ENCODE results near the gene STRIT1.
A peak's percentile ranks its signal among the peaks of the same experiment; 100 is the strongest.

The STRIT1 gene

DNA sequence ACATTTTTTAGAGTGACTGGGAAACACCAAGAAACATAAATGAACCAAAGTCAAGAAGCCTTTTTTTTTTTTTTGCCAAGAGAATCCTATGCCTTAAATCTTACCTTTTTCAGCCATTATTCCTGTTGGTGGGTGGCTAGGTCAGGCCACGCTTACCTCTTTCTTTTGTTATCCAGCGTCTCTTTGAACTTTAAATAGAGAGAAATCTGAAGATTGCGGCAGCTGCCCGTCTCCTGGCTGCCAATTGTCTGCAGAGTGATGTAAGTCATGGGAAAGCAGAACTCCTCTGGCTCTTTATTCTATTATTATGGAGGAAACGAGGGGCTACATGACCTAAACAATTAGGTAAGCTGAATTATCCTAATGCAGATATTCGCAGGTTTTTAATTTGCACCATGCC, at the start of gene STRIT1:
Gene STRIT1, minus strand, starts transcription at position 168 of the 400 bp plus-strand sequence.
- DNase-seq = no peak

DNA sequence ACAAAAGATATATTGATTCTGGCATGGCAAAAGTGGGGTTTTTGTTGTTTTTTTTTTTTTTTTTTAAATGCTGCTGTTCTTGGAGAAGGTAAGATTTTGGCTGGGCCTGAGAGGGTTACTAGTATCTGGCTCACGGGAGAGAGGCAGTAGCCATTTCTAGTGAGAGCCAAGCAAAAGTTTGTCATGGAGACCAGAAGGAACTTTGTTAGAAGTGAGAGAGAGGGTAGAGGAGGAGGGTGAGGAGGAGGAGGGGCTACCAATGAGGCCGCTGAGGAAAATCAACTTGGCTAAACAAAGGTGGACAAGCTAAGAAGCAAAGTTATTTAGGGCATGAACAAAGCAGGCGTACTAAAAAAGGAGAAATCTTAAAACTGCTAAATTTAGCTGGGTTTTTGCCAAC, 48.9 kb upstream of the STRIT1 start:
- no peak for DNase-seq

DNA sequence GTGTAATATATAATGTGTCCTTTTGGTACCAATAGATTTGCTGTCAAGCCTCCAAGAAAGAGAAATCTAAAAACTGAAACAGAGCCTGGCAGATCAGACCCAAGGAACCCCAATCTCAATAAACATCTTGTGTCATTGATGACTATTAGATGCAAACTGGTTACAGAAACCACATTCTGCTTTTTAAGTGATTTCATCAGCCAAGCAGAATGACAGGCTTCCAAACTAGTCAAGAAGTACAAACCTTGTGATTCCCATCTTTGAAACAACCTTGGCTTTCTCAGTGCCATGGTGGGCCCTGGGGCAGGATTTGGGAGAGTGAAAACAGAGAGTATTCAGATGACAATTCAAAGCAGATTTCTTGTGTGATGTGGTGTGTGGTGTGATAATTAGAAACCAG, 45.6 kb upstream of the STRIT1 start:
- no peak for DNase-seq

DNA sequence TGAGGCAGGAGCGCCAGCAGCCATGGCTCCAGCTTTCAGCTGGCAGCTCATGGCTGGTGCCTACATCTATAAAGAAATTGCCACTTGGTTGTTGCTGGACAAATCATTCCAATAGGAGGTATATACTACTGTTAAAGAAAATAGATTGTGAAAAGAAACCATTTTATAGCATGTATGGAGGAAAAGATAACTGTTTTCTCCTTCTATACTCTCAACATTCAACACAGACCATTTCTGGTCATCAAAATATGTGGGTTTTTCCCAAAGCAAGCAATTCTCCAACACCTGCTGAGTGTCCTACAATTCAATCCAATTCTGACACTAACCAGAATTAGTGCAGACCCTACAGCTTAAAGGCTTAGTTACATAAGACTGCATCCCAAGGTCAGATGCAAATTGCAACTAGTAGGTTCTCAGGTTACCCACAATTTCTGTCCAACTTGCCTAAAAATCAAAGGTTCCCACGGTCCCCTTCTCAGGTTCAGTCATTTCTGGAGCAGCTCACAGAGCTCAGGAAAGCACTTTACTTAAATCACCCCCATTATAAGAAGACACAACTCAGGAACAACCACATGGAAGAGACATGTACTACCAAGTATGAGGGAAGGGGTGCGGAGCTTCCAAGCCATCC, 42.4 kb upstream of the STRIT1 start:
- no peak for DNase-seq

DNA sequence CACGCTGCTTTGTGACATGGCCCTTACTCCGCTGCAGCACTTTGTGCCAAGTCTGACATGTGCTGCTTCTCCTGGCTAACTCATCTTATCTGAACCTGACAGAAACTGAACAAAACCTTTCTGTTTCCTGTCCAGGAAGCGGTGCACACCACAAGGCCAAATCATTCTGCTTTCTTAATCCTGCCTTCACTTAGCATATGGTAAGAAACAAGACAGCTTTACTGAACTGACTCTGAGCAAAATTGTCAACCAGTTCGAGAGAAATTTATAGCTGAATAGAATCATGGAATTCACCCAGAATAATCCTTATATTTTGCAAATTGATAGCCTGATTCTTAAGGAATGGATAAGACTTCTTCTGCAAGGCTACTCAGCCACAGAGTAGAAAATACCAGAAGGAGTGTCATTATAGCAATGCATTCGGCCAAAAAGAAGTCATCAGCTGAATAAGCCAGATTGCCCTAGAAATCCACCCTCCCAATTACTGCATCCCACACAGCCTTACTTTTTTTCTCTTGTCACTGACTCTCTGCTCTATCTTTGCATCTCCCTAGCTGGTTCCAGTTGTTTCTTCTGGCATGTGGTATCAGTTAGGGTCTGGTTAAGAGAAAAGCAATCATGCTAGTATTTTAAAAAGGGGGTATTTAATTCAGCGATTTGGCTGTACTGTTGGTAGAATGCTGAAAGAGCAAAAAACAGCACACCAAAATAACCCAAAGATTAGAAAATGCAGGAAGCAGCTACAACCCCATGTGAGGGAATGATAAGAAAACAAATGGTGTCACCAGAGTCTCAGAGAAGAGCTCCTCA, 41.6 kb upstream of the STRIT1 start:
- no peak for DNase-seq

DNA sequence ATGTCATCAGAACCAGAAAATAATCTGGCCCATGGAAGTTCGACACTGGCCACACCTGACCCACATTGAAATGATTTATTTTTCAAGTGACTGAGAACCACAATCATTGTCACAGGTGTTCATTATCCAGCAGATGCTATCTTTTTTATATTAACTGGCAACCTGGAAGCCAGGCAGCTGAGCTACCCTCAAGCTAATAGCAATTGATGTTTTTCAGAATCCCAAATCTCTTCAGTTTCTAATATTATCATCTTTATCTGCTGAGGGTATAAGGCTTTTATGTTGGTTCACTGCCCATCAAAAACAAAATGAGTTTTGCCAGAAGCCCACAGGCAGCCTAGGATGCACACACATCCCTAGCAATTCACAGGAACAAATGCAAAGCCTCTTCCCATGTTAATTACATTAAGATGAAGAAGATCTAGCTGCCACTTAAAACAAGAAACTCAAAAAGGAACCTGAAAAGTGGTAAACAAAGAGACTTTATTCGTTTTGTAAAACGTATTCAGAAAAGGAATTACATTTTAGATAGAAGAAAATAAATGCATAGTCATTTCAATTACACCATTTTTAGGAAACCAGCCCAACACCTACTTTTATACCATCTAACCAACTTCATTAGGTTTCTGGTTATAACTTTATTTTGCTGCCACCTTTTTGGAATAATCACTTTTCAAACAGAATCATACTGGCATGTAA, 40.9 kb upstream of the STRIT1 start:
- no peak for DNase-seq

DNA sequence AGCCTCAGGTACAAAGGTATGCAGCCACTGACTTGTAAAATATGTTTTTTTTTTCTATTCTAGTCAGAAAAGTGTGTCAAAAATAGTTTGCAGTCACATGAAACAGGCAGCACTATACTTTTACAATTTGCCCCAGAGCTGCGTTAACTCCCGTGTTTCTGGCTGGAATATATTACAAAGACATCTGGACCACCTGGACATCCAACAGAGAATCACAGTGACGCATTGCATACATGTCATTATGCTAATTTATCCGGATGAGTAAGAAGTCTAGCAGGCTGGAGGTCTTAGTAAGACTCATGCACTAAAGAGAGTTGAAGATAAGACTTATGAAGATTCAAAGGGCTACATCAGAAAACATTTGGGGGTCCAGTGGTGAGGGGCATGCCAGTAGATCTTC, 39.2 kb upstream of the STRIT1 start:
- DNase-seq = no peak

DNA sequence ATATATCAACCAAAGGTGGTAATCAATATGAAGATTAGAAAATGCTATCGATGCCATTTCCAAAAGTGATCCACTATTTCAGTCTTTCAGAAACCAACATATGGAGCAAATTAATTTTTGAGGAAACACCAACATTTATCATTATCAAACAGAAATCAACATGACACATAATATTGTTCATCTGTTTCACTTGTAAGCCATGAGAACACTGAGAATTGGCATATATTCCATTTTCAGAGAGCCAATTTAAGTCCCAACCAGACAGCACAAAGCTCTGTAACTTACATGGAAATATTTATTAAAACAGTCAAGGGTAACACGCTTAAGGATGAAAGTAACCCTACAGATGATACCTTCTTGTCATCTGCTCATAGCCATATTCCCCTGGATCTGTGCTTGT, 37.6 kb upstream of the STRIT1 start:
- DNase-seq = no peak

DNA sequence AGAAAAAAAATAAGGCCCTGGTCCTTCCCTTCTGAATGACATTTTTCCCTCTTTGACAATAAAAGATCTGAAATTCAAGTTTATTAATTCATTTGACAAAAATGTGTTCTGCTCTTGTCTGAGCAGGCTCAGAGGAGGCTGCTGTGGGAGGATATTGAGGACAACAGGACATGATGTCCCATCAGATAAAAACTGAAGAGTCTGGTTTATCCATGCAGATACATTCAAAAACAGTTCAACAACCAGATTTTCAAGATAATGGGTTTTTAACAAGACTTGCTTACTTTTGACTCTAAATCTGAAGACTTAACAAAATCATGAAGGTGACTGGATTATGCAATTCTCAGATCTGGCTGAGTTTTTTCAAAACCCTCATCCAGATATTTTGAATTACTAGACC, 36.9 kb upstream of the STRIT1 start:
- no peak for DNase-seq

DNA sequence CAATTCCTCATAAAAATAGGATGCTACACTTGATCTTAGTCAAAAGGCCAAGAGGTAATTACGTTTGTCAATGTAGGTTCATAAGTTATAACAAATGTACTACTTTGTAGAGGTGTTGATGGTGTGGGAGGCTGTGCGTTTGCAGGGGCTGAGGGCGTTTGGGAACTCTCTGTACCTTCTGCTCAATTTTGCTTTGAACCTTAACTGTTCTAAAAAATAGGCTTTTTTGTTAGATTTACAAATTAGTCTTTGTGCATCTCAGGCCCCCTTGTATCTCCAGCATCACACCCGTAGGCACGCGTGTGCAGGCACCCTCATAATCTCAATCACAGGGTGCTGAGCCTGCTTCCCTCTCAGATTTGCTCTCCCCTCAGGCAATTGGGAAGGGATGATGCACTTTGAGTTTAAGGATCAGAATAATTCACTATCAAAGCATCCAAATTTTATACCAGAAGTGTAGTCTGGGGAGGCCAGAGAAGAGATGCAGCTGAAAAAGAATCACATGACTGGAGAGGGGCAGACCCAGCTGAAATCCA, 36.1 kb upstream of the STRIT1 start:
- no peak for DNase-seq

DNA sequence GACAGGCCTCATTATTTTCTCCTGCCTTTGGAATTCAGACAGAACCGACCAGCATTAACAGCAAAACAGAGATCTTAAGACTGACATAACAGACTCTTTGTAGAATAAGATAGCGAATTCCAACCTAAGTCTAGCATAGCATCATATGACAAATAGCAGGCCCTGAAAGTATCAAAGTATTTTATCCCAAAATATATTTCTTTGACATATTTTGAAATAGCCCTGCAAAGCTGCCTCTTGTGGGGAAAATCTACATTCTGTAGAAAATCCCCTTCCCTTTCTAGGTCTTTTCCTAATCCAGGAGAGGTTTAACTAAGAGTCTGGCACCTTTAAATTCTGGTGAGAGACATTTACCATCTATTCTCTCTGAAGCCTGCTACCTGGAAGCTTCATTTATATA, 34.4 kb upstream of the STRIT1 start:
- DNase-seq = no peak

DNA sequence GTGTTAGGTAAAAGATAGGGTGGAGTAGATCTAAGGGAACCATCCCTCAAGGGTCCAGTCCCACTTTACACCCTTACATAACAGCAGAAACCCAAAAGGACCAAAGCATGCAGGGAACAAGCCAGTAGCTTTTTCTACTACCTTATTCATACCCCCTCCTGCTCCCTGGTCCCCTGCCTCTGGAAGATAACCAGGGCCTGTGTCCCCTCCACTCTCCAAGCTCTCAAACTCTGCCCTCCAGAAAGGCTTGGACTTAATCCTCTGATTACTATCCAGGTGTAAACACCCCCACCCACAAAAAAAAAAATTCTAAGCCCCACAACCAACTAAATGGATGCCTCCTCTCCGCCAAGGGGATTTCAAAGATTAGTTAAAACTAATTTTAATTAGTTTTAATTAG, 33.9 kb upstream of the STRIT1 start:
- no peak for DNase-seq

DNA sequence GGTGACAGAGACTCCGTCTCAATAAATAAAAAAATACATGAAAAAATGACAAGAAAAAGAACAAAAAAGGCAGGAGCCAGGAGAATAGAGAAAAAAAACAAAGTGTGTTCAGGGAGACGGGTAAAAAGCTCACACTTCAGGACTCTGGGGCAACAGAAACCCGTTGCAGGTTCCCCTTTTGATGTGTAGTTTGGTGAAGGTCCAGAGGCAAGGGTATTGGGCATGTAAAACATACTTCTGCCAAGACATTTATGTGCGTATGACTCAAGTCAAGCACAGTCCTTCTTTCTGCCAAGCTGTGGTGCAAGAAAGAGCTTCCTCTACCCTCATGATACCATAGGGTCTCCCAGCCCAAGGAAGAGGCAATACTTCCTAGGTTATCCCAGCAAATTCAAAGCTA, 33.4 kb upstream of the STRIT1 start:
- DNase-seq = no peak

DNA sequence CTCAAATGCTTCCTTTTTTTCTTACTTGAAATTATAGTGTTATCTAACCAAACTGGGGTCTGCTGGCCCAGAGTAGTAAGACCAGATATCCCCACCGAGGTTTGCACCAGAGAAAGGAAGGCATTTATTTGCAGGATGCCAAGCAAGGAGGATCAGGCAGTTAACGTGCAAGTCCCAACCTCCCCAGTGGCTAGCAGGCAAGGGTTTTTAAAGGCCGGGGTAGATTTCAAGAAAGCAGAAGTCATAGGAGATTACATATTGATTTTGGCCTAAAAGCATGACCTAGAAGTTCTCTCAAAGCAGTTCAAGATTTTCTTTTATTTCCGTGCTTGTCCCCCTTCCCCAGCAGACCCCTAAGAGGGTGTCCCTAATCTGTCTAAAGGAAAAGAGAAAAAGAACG, 32.8 kb upstream of the STRIT1 start:
- no peak for DNase-seq

DNA sequence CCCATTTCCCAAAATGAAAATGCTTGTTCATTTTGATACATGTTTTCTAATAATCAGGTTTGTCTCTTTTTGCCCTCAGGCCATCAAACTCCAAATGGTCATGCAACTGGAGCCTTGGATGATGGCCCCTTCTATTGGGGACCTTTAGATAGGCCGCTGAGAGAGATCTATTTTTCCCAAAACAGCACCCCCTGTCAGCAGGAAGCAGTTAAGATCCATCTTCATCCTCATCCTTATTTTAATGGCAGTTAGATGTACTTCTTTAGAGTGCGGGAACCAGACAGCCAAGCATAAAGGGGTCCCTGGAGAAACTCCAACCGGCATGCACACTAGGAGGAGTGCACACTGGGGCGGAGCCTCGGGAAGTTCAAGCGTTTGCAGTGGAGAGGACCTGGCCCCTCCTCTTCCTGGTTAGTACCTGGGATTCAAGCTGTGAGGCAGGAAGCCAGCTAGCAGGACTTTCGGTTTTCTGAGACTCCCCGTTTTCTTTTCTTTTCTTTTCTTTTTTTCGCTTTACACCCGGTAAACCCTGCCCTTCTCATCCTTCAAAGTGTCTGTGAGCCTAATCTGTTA, 31.9 kb upstream of the STRIT1 start:
- DNase-seq = no peak

DNA sequence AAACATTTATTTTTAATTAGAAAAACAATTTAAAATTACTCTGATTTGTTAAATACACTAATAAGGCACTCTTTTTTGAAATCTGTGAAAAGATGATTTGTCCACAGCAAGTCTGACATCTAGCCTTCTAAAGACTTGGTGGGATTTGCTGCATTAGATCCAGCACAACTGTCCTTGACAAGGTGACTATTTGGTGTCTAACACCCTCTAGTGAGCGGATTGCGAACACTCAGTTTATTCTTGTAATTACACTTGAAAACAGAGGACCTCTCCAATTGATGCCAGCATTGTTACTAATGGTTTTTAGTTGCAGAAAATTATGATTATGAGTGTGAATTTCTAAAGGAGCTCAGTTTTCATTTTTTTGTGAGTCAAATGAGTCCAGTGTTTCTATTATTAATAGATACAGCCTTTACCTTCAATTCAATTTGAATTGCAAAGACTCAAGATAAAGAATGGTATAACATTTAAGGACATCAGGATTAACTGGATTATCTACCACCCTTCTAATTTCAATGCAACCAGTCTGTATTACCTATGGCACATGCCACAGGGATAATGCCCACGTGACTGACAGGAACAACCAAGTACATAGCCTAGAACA, 29.7 kb upstream of the STRIT1 start:
- peak; percentile 62 for DNase-seq

DNA sequence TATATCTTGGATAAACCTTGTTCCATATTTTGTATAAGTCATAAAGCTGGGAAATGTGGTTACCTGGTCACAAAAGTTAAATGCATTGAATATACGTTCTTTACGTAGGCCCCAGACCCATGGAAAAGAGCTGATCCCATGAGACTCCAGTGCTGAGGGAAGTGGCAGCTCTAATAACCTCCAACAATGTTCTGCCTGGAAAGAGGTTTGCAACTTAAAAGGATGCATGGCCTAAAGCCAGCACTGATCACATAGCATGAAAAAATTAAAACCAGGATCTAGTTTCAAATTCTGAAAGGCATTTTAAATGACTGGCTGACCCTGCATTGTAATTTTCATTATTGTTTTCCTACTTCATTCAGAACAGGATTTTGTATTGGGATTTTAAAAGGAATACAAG, 27.9 kb upstream of the STRIT1 start:
- DNase-seq = no peak

DNA sequence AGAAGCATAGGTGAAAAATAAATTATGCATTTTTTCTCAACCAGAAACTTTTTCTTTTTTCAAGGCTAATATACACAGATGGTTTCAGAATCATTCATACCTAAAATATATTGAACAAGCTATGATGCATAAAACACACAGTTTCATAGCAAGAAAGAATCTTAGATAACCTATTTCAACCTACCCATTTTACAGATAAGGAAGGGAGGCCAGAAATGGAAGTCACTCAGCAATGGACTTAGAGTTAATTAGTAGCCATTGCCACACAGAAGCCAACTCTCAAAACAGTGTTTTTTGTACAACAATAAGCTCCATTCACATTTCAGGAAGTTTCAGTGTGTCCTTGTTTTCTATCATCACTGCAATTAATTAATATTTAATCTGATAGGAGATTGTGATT, 27.5 kb upstream of the STRIT1 start:
- no peak for DNase-seq

DNA sequence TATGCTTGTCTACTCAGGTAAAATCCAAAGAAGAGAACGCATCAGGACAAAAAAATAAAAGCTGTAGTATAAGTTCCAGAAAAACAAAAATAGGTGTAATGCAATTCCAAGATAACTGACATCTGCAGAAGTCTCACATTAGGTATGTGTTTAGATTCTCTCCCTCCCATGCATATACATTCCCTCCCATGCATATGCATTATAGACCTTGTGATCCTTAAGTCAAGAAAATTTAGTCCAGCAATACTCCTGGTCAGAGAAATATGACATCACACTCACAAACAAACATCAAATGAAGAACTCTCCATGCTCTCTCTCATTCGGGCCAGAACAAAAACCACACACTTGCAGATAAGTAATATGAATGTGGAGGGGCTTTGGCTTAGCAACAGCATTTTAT, 25.3 kb upstream of the STRIT1 start:
- no peak for DNase-seq

DNA sequence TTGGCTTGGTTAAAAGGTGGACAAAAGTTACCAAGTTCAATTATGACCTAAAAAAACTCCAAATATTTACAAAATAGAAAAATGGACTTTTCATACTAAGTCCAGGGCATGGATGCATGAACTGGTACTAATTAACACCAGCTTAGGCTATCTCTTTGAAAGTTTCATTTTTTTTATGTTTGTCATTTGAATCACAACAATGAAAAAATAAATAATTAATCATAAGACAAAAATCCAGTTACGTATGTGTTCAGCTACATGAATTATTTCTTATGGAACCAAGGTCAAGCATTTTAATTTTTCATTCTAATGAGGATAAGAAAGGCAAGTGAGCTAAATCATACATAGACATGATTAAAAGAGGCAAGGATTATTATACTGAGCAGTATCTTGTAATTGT, 23.7 kb upstream of the STRIT1 start:
- no peak for DNase-seq

DNA sequence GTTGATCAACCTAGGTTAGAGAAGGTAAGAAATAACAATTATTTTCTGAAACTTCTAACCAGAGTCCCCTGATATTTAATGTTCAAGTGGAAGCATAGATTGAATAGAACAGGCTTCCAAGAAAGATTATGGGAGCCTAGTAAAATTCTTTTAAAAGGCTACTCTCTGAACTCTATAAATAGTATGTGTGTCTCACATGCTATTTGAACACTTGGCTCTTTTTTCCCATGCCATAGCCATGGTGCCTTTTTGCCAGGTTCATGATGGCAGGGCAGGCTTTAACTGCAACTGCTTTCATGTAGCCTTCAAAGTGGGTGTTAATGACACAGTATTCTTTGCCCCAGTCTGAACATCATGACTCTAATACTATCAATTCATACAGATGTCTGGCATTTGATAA, 22.9 kb upstream of the STRIT1 start:
- DNase-seq = no peak

DNA sequence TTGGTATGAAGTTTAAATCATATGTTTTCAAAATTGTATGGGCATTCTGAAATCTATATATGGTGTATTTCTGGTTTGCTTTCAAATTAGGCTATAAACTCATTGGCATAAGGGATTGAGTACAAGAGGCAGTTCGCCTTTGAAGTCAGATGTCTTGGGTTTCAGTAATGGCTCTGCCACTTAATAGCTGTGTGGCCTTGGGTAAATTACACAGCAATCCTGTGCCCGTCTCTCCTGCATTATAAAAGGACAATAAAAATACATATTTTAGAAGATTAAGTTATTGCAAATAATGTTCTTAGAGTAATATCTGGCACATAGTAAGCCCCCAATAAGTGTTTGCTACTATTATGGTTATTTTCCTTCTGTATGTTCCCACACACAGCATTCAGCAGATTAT, 20.4 kb upstream of the STRIT1 start:
- DNase-seq = no peak

DNA sequence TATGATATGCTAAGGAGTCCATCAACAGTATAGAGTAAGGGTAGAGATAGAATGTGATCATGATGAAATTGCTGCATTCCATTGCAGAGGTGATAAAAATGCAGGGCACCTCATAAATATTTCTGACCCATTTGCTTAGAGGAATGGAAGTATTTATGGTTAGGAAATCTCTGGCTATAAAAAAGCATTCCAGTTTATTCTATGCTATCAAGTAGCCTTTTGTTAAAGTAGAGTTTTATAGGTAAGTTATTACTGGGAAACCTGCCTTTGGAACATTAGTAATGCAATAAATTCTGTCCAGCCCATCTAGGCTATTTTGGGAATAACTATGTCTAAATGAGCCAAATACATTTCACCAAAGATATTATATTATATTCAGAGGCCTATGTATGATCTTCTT, 19.8 kb upstream of the STRIT1 start:
- no peak for DNase-seq
